Measurements from ENCODE around the gene CRELD2. TPM values are rescaled to one million over a fixed set of nuclear protein-coding genes. Genes with fewer than 3 reads are reported as not detected.
A peak's percentile ranks its signal among the peaks of the same experiment; 100 is the strongest.

CRELD2 gene
- total RNA-seq = 10 to 100 TPM; 31.2 to 41.6 TPM
- polyA plus RNA-seq = 10 to 100 TPM; 12.6 to 43.5 TPM
- long read RNA-seq, donor 1, transcript CRELD2-201 (10 exons, 1,357 nt) = major isoform, 137 of 193 reads
- long read RNA-seq, donor 1, partial matches to known transcripts = 12 of 193 reads
- long read RNA-seq, donor 1, other reads (novel, unspliced or antisense) = 37 of 193 reads
- long read RNA-seq, donor 2, transcript CRELD2-201 (10 exons, 1,357 nt) = major isoform, 32 of 42 reads
- long read RNA-seq, donor 2, partial matches to known transcripts = 1 of 42 reads
- long read RNA-seq, donor 2, other reads (novel, unspliced or antisense) = 5 of 42 reads

- no peaks in the 10 kb centered on the region for H3K4me1 ChIP-seq (ENCODE audit: control insufficient read depth in 1 of 2, insufficient read depth in 2 of 2, low read length in 2 of 2)
- ATAC-seq (ENCODE audit: low FRiP score) (peak; percentile 98), DNase-seq (peak; percentile 99)
- H3K36me3 ChIP-seq (ENCODE audit: control insufficient read depth in 1 of 2, insufficient read depth in 2 of 2, low read length in 1 of 2) = peaks cover 0 to 3% of the 10 kb centered on the region in 2 donors
- WGBS, 2 donors = 0 to 1% methylated on average over 63 to 103 of the region's 103 CpGs
- intact Hi-C loops (cut with DNase I) = loop anchor here (1.0 to 5.0 kb wide), 3 partner anchors 17 to 65 kb away; partner anchors contain the start of gene ZBED4 (in 1 of the 2)
- no peaks in the 10 kb centered on the region for H3K27me3 ChIP-seq (ENCODE audit: control insufficient read depth in 1 of 2, insufficient read depth in 2 of 2, low read length in 1 of 2)
- no peaks in the 10 kb centered on the region for H3K9me3 ChIP-seq (ENCODE audit: control insufficient read depth, low read length)
- peak within 1 kb of the TSS in 1 of 2 donors; percentile 56 for H3K27ac ChIP-seq (ENCODE audit: low read depth in 1 of 2, low read length in 2 of 2)
- H3K4me3 ChIP-seq (ENCODE audit: low read length in 2 of 2) = peak within 1 kb of the TSS; percentile 61 to 68
Observed at GRCh38 chr22:49917974-49918910, at the start of gene CRELD2, which contains the start of gene ALG12. CRELD2 (plus strand) TSS chr22:49918634; CDS start chr22:49918770, 136 bp downstream. ALG12 (minus strand) TSS chr22:49918438; CDS start chr22:49913765, 4,673 bp downstream.

GRCh38 chr22:49869086-49869830 lies 49.2 kb upstream of the CRELD2 start:
- H3K27me3 ChIP-seq (ENCODE audit: control insufficient read depth in 1 of 2, insufficient read depth in 2 of 2, low read length in 1 of 2) = no peaks in the 10 kb centered on the region
- intact Hi-C loops (cut with DNase I) = no loop called here
- peaks cover 0 to 2% of the 10 kb centered on the region in 2 donors for H3K36me3 ChIP-seq (ENCODE audit: control insufficient read depth in 1 of 2, insufficient read depth in 2 of 2, low read length in 1 of 2)
- no peak for ATAC-seq (ENCODE audit: low FRiP score)
- H3K4me1 ChIP-seq (ENCODE audit: control insufficient read depth in 1 of 2, insufficient read depth in 2 of 2, low read length in 2 of 2) = no peaks in the 10 kb centered on the region
- WGBS, 2 donors = 91 to 92% methylated on average over 17 of the region's 17 CpGs
- no peak overlapping the region for H3K4me3 ChIP-seq (ENCODE audit: low read length in 2 of 2)
- no peak overlapping the region for H3K27ac ChIP-seq (ENCODE audit: low read depth in 1 of 2, low read length in 2 of 2)
- peaks cover 6% of the 10 kb centered on the region for H3K9me3 ChIP-seq (ENCODE audit: control insufficient read depth, low read length)
- peak in 1 of 2 donors; percentile 54 for DNase-seq

GRCh38 chr22:49869845-49870712 lies 48.4 kb upstream of the CRELD2 start:
- Histone ChIP-seq H3K36me3 (ENCODE audit: control insufficient read depth in 1 of 2, insufficient read depth in 2 of 2, low read length in 1 of 2) (peaks cover 0 to 2% of the 10 kb centered on the region in 2 donors), H3K4me3 (ENCODE audit: low read length in 2 of 2) (no peak overlapping the region), H3K27me3 (ENCODE audit: control insufficient read depth in 1 of 2, insufficient read depth in 2 of 2, low read length in 1 of 2) (no peaks in the 10 kb centered on the region), H3K27ac (ENCODE audit: low read depth in 1 of 2, low read length in 2 of 2) (no peak overlapping the region), H3K9me3 (ENCODE audit: control insufficient read depth, low read length) (peaks cover 6% of the 10 kb centered on the region), H3K4me1 (ENCODE audit: control insufficient read depth in 1 of 2, insufficient read depth in 2 of 2, low read length in 2 of 2) (no peaks in the 10 kb centered on the region)
- DNase-seq (peak in 1 of 2 donors; percentile 5), ATAC-seq (ENCODE audit: low FRiP score) (no peak)
- intact Hi-C loops (cut with DNase I) = no loop called here
- 88 to 96% methylated on average over 13 to 14 of the region's 14 CpGs for WGBS, 2 donors

GRCh38 chr22:49871482-49871881 lies 47.0 kb upstream of the CRELD2 start:
- H3K27ac ChIP-seq (ENCODE audit: low read depth in 1 of 2, low read length in 2 of 2) = no peak overlapping the region
- H3K27me3 ChIP-seq (ENCODE audit: control insufficient read depth in 1 of 2, insufficient read depth in 2 of 2, low read length in 1 of 2) = no peaks in the 10 kb centered on the region
- no peak overlapping the region for H3K4me3 ChIP-seq (ENCODE audit: low read length in 2 of 2)
- ATAC-seq (ENCODE audit: low FRiP score) (no peak), DNase-seq (peak in 1 of 2 donors; percentile 5)
- intact Hi-C loops (cut with DNase I) = no loop called here
- H3K9me3 ChIP-seq (ENCODE audit: control insufficient read depth, low read length) = peaks cover 5% of the 10 kb centered on the region
- peaks cover 0 to 2% of the 10 kb centered on the region in 2 donors for H3K36me3 ChIP-seq (ENCODE audit: control insufficient read depth in 1 of 2, insufficient read depth in 2 of 2, low read length in 1 of 2)
- H3K4me1 ChIP-seq (ENCODE audit: control insufficient read depth in 1 of 2, insufficient read depth in 2 of 2, low read length in 2 of 2) = no peaks in the 10 kb centered on the region
- 96% methylated on average over 4 of the region's 4 CpGs for WGBS, 2 donors

- no peak for DNase-seq
- Histone ChIP-seq H3K27ac (ENCODE audit: low read depth in 1 of 2, low read length in 2 of 2) (no peak overlapping the region), H3K9me3 (ENCODE audit: control insufficient read depth, low read length) (peaks cover 4% of the 10 kb centered on the region), H3K36me3 (ENCODE audit: control insufficient read depth in 1 of 2, insufficient read depth in 2 of 2, low read length in 1 of 2) (peaks cover 0 to 2% of the 10 kb centered on the region in 2 donors), H3K27me3 (ENCODE audit: control insufficient read depth in 1 of 2, insufficient read depth in 2 of 2, low read length in 1 of 2) (no peaks in the 10 kb centered on the region), H3K4me3 (ENCODE audit: low read length in 2 of 2) (no peak overlapping the region), H3K4me1 (ENCODE audit: control insufficient read depth in 1 of 2, insufficient read depth in 2 of 2, low read length in 2 of 2) (no peaks in the 10 kb centered on the region)
- no peak for ATAC-seq (ENCODE audit: low FRiP score)
- 84 to 86% methylated on average over 7 of the region's 7 CpGs for WGBS, 2 donors
- intact Hi-C loops (cut with DNase I) = no loop called here
Observed at GRCh38 chr22:49872347-49872746, 46.1 kb upstream of the CRELD2 start.

GRCh38 chr22:49873228-49873940 lies 45.0 kb upstream of the CRELD2 start:
- ATAC-seq (ENCODE audit: low FRiP score) (no peak), DNase-seq (peak in 1 of 2 donors; percentile 52)
- no peaks in the 10 kb centered on the region for H3K4me1 ChIP-seq (ENCODE audit: control insufficient read depth in 1 of 2, insufficient read depth in 2 of 2, low read length in 2 of 2)
- H3K27ac ChIP-seq (ENCODE audit: low read depth in 1 of 2, low read length in 2 of 2) = no peak overlapping the region
- H3K9me3 ChIP-seq (ENCODE audit: control insufficient read depth, low read length) = peaks cover 4% of the 10 kb centered on the region
- no peaks in the 10 kb centered on the region for H3K27me3 ChIP-seq (ENCODE audit: control insufficient read depth in 1 of 2, insufficient read depth in 2 of 2, low read length in 1 of 2)
- WGBS, 2 donors = 88 to 90% methylated on average over 16 of the region's 16 CpGs
- intact Hi-C loops (cut with DNase I) = no loop called here
- peaks cover 0 to 2% of the 10 kb centered on the region in 2 donors for H3K36me3 ChIP-seq (ENCODE audit: control insufficient read depth in 1 of 2, insufficient read depth in 2 of 2, low read length in 1 of 2)
- H3K4me3 ChIP-seq (ENCODE audit: low read length in 2 of 2) = no peak overlapping the region

GRCh38 chr22:49877642-49878041 lies 40.8 kb upstream of the CRELD2 start:
- intact Hi-C loops (cut with DNase I) = no loop called here
- no peaks in the 10 kb centered on the region for H3K27me3 ChIP-seq (ENCODE audit: control insufficient read depth in 1 of 2, insufficient read depth in 2 of 2, low read length in 1 of 2)
- H3K27ac ChIP-seq (ENCODE audit: low read depth in 1 of 2, low read length in 2 of 2) = no peak overlapping the region
- no peaks in the 10 kb centered on the region for H3K36me3 ChIP-seq (ENCODE audit: control insufficient read depth in 1 of 2, insufficient read depth in 2 of 2, low read length in 1 of 2)
- H3K4me3 ChIP-seq (ENCODE audit: low read length in 2 of 2) = no peak overlapping the region
- no peak for DNase-seq
- no peaks in the 10 kb centered on the region for H3K4me1 ChIP-seq (ENCODE audit: control insufficient read depth in 1 of 2, insufficient read depth in 2 of 2, low read length in 2 of 2)
- ATAC-seq (ENCODE audit: low FRiP score) = no peak
- peaks cover 5% of the 10 kb centered on the region for H3K9me3 ChIP-seq (ENCODE audit: control insufficient read depth, low read length)
- WGBS, 2 donors = 97 to 99% methylated on average over 7 of the region's 7 CpGs
